BLaER1 treated with 17β-estradiol and CSF1 and Interleukin-3, amounts not matched to agents 10 nM and 100 nM (cell line): ENCODE results near the gene PES1.
"Not testable (repeated sequence)": the region's sequence is repeated elsewhere in the genome, so short reads cannot be mapped to it uniquely, and the experiment has no call there.

Source experiments
- H3K27ac ChIP-seq, 11 experiments: shearing (Covaris generic); formaldehyde crosslinking; 2 replicates each; pipeline ENCODE4 v1.8.1; 2022
- H3K27me3 ChIP-seq, 11 experiments: shearing (Covaris generic); formaldehyde crosslinking; 2 replicates each; pipeline ENCODE4 v1.8.1; 2022
- H3K36me3 ChIP-seq, 11 experiments: shearing (Covaris generic); formaldehyde crosslinking; 2 replicates each; pipeline ENCODE4 v1.8.1; 2022
- H3K4me1 ChIP-seq, 10 experiments: shearing (Covaris generic); formaldehyde crosslinking; 2 replicates each; pipeline ENCODE4 v1.8.1; 2022
- H3K4me2 ChIP-seq, 11 experiments: shearing (Covaris generic); formaldehyde crosslinking; 2 replicates each; pipeline ENCODE4 v1.8.1; 2022
- H3K4me3 ChIP-seq, 10 experiments: shearing (Covaris generic); formaldehyde crosslinking; 2 replicates each; pipeline ENCODE4 v1.8.1; 2022
- H3K9ac ChIP-seq, 11 experiments: shearing (Covaris generic); formaldehyde crosslinking; 2 replicates each; pipeline ENCODE4 v1.8.1; 2022
- H3K9me3 ChIP-seq, 11 experiments: shearing (Covaris generic); formaldehyde crosslinking; replicated peaks in 1 of 11; 2 replicates each; pipeline ENCODE4 v1.8.1; 2022
- H4K20me1 ChIP-seq, 11 experiments: shearing (Covaris generic); formaldehyde crosslinking; 2 replicates each; pipeline ENCODE4 v1.8.1; 2022
- Cebpa-rat ChIP-seq, 11 experiments: shearing (Covaris generic); IDR thresholded peaks; 2 replicates each; pipeline ENCODE4 v1.8.1; 2022

Gene PES1

DNA sequence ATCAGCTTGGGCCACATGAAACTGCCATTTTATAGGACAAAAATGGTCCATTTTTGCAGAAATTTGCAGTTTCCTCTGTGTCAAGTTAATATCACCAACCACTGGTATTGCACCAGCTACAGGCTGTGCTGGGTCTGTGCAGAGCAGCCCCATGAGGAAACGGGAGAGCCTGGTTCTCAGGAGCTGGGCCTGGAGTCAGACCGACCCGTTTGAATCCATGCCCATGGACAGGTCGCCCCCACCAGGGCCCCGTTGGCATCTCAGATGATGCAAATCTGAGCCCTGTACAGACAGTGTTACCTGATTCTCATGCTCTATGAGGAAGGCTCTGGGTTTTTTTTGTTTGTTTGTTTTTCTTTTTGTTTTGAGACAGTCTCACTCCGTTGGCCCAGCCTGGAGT is 35.3 kb downstream of the PES1 start:
- Histone ChIP-seq H3K36me3 (no peaks in the 10 kb centered on the region), H3K27ac (no peak overlapping the region), H3K9ac (no peak overlapping the region), H4K20me1 (no peaks in the 10 kb centered on the region), H3K4me3 (no peak overlapping the region), H3K9me3 (no peaks in the 10 kb centered on the region), H3K27me3 (no peaks in the 10 kb centered on the region), H3K4me1 (no peaks in the 10 kb centered on the region; a peak in 1 of 20 replicates), H3K4me2 (no peak overlapping the region)
- no peak for TF ChIP-seq Cebpa-rat (IDR thresholded peaks at IDR 0.05)

DNA sequence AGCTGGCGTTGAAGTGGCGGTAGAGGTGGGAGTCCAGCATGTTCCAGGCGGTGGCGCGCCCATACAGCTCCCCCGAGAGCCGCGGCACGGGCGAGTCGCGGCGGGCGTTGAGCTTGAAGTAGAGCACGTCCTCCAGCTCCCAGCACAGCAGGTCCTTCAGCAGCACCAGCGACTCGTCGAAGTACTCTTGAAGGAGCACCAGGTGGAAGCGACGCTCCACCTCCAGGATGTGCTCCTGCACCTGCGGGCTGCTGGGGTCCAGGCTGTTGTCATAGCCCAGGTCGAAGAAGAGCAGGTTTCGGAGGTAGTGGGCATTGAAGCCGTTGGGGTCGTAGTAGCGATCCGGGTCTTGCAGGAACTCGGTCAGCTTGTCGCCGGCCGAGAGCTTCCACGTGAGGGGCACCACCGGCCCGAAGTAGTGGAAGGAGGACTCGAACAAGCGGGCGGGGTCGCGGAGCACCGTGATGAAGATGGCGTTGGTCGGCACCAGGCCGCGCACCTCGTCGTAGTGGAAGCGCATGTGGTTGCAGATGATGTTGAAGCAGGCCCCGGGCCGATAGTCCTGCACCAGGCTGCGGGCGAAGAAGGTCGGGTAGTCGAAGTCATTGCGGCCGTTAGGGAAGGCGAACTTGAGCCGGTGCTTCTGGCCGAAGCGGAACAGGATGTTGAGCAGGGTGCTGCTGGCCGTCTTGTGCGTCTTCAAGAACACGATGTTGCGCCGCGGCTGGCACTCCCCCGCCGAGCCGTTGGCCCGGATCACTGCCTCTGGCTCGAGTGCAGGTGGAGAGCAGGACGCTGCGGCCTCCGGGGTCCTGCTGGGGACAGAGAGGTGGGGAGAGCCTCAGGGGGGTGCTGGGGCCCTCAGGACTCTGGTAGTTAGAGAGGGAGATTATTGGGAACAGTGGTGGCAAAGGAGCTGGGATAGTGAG is 36.2 kb downstream of the PES1 start:
- TF ChIP-seq Cebpa-rat (IDR thresholded peaks at IDR 0.05) = no peak
- Histone ChIP-seq H3K36me3 (no peaks in the 10 kb centered on the region), H3K27me3 (no peaks in the 10 kb centered on the region), H3K4me2 (no peak overlapping the region), H3K4me1 (no peaks in the 10 kb centered on the region; a peak in 1 of 20 replicates), H3K9ac (no peak overlapping the region), H3K9me3 (no peaks in the 10 kb centered on the region), H4K20me1 (no peaks in the 10 kb centered on the region), H3K27ac (no peak overlapping the region), H3K4me3 (no peak overlapping the region)

DNA sequence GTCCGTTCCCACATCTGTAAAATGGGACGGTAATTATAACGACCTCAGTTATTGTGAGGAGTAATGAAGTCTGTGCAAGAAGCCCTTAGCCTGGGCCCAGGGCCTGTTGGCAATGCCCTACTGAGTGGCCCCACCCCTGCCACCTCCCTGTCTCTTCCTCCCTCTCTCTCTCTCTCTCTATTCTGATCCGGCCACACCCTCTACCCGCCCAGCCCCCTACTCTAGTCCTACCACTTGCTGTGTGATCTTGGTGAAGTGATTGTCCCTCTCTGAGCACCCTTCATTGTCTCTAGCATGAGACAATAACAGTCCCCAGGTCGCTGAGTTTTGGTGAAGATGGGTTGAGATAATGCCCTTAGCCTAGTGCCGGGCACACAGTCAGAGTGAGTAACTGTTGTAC is 37.7 kb downstream of the PES1 start:
- H3K9ac ChIP-seq = no peak overlapping the region

DNA sequence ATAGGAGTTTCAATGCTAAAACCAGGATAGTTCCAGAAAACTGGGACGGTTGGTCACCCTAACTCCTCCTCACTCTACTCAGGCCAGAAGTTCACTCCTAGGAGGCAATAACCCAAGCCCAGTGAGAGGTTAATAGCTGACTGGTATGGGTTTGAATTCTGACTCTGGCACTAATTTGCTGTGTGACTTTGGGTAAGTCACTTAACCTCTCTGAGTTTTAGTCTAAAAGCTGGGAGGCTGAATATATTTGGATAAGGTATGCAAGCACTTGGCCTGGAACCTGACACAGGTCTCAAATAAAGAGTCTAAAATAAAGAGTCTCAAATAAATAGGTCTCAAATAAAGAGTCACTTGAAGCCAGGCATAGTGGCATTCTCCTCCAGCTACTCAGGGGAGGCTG is 39.0 kb downstream of the PES1 start:
- H3K9ac ChIP-seq = no peak overlapping the region
- no peaks in the 10 kb centered on the region for H3K27me3 ChIP-seq
- H3K4me3 ChIP-seq = no peak overlapping the region
- no peak overlapping the region for H3K27ac ChIP-seq
- peaks cover 0 to 4% (median 0%) of the 10 kb centered on the region in 10 experiments; a peak in 1 of 20 replicates for H3K4me1 ChIP-seq
- H3K36me3 ChIP-seq = no peaks in the 10 kb centered on the region
- TF ChIP-seq Cebpa-rat (IDR thresholded peaks at IDR 0.05) = no peak
- no peak overlapping the region for H3K4me2 ChIP-seq
- H3K9me3 ChIP-seq = no peaks in the 10 kb centered on the region
- H4K20me1 ChIP-seq = no peaks in the 10 kb centered on the region

More for the DNA sequence above, 37.7 kb downstream of the PES1 start:
- Histone ChIP-seq H3K36me3 (no peaks in the 10 kb centered on the region), H4K20me1 (no peaks in the 10 kb centered on the region), H3K4me2 (no peak overlapping the region), H3K4me3 (no peak overlapping the region), H3K27ac (no peak overlapping the region), H3K4me1 (peaks cover 0 to 4% (median 0%) of the 10 kb centered on the region in 10 experiments; a peak in 1 of 20 replicates), H3K9me3 (no peaks in the 10 kb centered on the region), H3K27me3 (no peaks in the 10 kb centered on the region)
- no peak for TF ChIP-seq Cebpa-rat (IDR thresholded peaks at IDR 0.05)

DNA sequence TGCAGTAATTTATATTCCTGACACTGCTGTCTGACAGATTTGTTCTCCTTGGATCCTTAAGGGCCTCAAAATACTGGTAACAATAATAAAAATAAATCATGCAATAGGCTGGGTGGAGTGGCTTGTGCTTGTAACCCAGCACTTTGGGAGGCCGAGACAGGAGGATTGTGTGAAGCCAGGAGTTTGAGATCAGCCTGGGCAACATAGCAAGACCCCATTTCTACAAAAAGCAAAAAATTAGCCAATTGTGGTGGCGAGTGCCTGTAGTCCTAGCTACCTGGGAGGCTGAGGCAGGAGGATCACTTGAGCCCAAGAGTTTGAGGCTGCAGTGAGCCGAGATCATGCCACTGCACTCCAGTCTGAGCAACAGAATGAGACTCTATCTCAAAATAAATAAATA is 39.9 kb downstream of the PES1 start:
- H3K36me3 ChIP-seq, H3K4me3 ChIP-seq, H3K9ac ChIP-seq, H4K20me1 ChIP-seq, H3K4me1 ChIP-seq, H3K4me2 ChIP-seq, H3K27ac ChIP-seq, H3K9me3 ChIP-seq, H3K27me3 ChIP-seq: not testable (repeated sequence)

DNA sequence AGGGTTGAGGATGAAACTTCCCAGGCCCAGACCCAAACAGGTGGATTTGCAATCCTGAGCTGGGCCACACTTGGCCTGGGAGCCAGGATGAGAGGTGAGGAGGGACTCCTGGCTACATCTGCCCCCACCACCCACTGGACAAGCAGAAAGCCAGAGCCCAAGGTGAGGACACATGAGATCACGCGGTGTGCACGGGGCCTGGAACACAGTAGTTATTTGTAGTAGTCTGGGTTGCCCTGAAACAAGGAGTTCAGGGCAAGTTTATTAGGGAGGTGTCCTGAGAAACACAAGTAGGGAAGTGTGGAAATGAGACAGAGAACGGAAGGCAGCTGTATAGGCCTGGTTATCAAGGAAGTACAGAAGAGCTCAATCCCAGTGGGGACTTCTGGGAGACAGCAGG is 44.5 kb downstream of the PES1 start:
- H3K9me3 ChIP-seq = no peaks in the 10 kb centered on the region
- H3K9ac ChIP-seq = no peak overlapping the region
- H3K4me2 ChIP-seq = no peak overlapping the region
- no peak for TF ChIP-seq Cebpa-rat (IDR thresholded peaks at IDR 0.05)
- H3K4me1 ChIP-seq = peaks cover 0 to 4% (median 0%) of the 10 kb centered on the region in 10 experiments; a peak in 1 of 20 replicates
- H3K4me3 ChIP-seq = no peak overlapping the region
- no peaks in the 10 kb centered on the region for H4K20me1 ChIP-seq
- H3K27ac ChIP-seq = no peak overlapping the region
- no peaks in the 10 kb centered on the region for H3K36me3 ChIP-seq
- H3K27me3 ChIP-seq = no peaks in the 10 kb centered on the region

DNA sequence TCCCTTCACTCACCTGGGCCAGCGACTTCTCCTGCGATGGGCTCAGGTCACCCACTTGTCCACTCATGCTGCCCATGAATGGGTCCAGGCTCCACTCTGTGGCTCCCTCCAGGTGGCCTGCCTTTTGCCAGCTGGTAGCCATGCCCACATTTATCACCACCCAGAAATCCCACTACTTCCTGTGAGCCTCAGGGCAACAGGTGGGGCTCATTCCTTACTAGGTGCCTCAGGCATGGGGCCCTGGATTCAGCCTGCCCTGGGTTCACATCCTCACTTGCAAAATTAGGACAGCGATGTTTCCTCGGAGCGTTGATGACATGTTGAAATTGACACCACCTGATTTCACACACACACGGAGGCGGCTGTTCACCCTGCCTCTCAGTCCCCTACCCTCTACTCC is 45.1 kb downstream of the PES1 start, which contains the start of gene SEC14L6:
Gene SEC14L6 (minus strand): TSS at position 126 of the 400 bp plus-strand sequence. CDS start 59 bp downstream, at position 67.
- H3K9me3 ChIP-seq = no peaks in the 10 kb centered on the region
- H4K20me1 ChIP-seq = no peaks in the 10 kb centered on the region
- peaks cover 0 to 4% (median 0%) of the 10 kb centered on the region in 10 experiments; a peak in 1 of 20 replicates for H3K4me1 ChIP-seq
- H3K9ac ChIP-seq = no peak within 1 kb of the TSS
- no peak within 1 kb of the TSS for H3K4me3 ChIP-seq
- no peak within 1 kb of the TSS for H3K27ac ChIP-seq
- no peak within 1 kb of the TSS for H3K4me2 ChIP-seq
- TF ChIP-seq Cebpa-rat (IDR thresholded peaks at IDR 0.05) = no peak
- H3K27me3 ChIP-seq = no peaks in the 10 kb centered on the region
- no peaks in the 10 kb centered on the region for H3K36me3 ChIP-seq

DNA sequence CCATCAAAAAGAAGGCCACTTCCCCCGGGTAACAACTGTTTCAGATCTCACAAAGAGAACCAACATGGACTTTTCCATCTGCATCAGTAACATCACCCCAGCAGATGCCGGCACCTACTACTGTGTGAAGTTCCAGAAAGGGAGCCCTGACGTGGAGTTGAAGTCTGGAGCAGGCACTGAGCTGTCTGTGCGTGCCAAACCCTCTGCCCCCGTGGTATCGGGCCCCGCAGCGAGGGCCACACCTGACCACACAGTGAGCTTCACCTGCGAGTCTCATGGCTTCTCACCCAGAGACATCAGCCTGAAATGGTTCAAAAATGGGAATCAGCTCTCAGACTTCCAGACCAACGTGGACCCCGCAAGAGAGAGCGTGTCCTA is 48.9 kb downstream of the PES1 start:
- H4K20me1 ChIP-seq = no peaks in the 10 kb centered on the region
- TF ChIP-seq Cebpa-rat (IDR thresholded peaks at IDR 0.05) = no peak
- no peak overlapping the region for H3K9ac ChIP-seq
- H3K4me3 ChIP-seq = no peak overlapping the region
- H3K27ac ChIP-seq = no peak overlapping the region
- H3K27me3 ChIP-seq = no peaks in the 10 kb centered on the region
- H3K36me3 ChIP-seq = no peaks in the 10 kb centered on the region
- H3K4me1 ChIP-seq = peaks cover 0 to 4% (median 0%) of the 10 kb centered on the region in 10 experiments; a peak in 1 of 20 replicates
- no peak overlapping the region for H3K4me2 ChIP-seq
- no peaks in the 10 kb centered on the region for H3K9me3 ChIP-seq

DNA sequence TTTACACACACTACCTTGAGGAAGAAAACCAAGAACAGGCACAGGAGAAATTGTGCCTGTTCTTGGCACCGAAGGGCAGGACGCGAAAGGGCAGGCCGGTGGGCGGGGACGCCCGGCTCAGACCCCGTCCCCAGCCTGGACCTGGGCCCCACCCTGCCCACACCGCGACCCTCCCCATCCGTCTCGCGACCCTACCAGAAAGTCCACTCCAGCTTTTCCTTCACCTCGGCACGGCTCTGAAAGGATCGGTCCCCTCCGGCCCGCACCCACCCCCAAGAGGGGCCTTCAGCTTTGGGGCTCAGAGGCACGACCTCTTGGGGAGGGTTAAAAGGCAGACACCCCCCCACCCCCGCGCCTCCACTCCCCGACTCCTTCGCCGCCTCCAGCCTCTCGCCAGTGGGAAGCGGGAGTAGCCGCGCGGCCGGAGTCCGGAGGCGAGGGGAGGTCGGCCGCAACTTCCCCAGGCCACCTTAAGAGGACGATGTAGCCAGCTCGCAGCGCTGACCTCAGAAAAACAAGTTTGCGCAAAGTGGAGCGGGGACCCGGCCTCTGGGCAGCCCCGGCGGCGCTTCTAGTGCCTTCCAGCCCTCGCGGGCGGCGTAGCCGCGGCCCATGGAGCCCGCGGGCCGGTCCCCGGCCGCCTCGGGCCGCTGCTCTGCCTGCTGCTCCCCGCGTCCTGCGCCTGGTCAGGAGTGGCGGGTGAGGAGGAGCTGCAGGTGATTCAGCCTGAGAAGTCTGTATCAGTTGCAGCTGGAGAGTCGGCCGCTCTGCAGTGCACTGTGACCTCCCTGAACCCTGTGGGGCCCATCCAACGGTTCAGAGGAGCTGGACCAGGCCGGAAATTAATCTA is 49.5 kb downstream of the PES1 start:
- Histone ChIP-seq H3K36me3 (no peaks in the 10 kb centered on the region), H3K9ac (no peak overlapping the region), H4K20me1 (no peaks in the 10 kb centered on the region), H3K4me1 (peaks cover 0 to 4% (median 0%) of the 10 kb centered on the region in 10 experiments; a peak in 1 of 20 replicates), H3K4me3 (no peak overlapping the region), H3K27me3 (no peaks in the 10 kb centered on the region), H3K27ac (no peak overlapping the region), H3K4me2 (no peak overlapping the region), H3K9me3 (no peaks in the 10 kb centered on the region)
- no peak for TF ChIP-seq Cebpa-rat (IDR thresholded peaks at IDR 0.05)

DNA sequence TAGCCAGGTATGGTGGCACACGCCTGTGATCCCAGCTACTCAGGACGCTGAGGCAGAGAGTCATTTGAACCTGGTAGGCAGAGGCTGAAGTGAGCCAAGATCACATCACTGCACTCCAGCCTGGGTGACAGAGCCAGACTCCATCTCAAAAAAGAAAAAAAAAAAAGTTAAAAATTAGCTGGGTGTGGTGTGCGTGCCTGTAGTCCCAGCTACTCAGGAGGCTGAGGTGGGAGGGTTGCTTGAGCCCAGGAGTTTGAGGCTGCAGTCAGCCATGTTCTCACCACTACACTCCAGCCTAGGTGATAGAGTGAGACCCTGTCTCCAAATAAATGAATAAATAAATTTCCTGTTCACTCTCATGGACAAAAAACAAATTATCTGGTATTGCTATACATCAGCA is 50.2 kb downstream of the PES1 start:
- not testable (repeated sequence) for H3K9ac ChIP-seq, H3K4me1 ChIP-seq, H3K4me3 ChIP-seq, H3K9me3 ChIP-seq, H4K20me1 ChIP-seq, H3K27me3 ChIP-seq, H3K27ac ChIP-seq, H3K36me3 ChIP-seq, H3K4me2 ChIP-seq
